Heart right ventricle (tissue), 16 donors: ENCODE results near the gene PCDHGA9. TPM values are rescaled to one million over a fixed set of nuclear protein-coding genes. Genes with fewer than 3 reads are reported as not detected.
"Not testable (repeated sequence)": the region's sequence is repeated elsewhere in the genome, so short reads cannot be mapped to it uniquely, and the experiment has no call there.

Source experiments
- ATAC-seq, 8 donors: fragments of 200-7000 bp; cut with Tn5 transposase; one replicate each; pipeline ENCODE4 v1.9.1; 2020; ENCODE audit warnings: mild to moderate bottlenecking in 8 of 8, moderate library complexity in 8 of 8, moderate number of reproducible peaks in 1 of 8
- DNase-seq, 2 donors: peaks; one replicate each; pipeline ENCODE4 v3.0.0-alpha.2; 2020
- H3K27ac ChIP-seq, 10 donors: fragments of 200-600 bp; sonication (generic) in 2 of 10; one replicate each; pipeline versions ENCODE4 v1.5.0 to v1.8.0; 2020 to 2022; ENCODE audit warnings: mild to moderate bottlenecking in 3 of 10
- H3K27me3 ChIP-seq, 7 donors: fragments of 200-600 bp; one replicate each; pipeline ENCODE4 v1.8.0; 2021 to 2022; ENCODE audit warnings: mild to moderate bottlenecking in 2 of 7
- H3K36me3 ChIP-seq, 9 donors: fragments of 200-600 bp; sonication (generic) in 1 of 9; one replicate each; pipeline versions ENCODE4 v1.5.0 to v1.8.0; 2020 to 2022; ENCODE audit warnings: mild to moderate bottlenecking in 2 of 9
- H3K4me1 ChIP-seq, 9 donors: fragments of 200-600 bp; sonication (generic) in 1 of 9; one replicate each; pipeline versions ENCODE4 v1.5.0 to v1.8.0; 2020 to 2022; ENCODE audit warnings: mild to moderate bottlenecking in 4 of 9
- H3K4me3 ChIP-seq, 10 donors: fragments of 200-600 bp; sonication (generic) in 2 of 10; one replicate each; pipeline versions ENCODE4 v1.5.0 to v1.8.0; 2020 to 2022; ENCODE audit warnings: mild to moderate bottlenecking in 7 of 10, moderate library complexity in 2 of 10
- H3K9me3 ChIP-seq, 11 donors: fragments of 200-600 bp in 10 of 11; sonication (generic) in 2 of 11; one replicate each; pipeline versions ENCODE4 v1.5.0 to v1.8.0; 2013 to 2022; ENCODE audit warnings: mild to moderate bottlenecking in 2 of 11, control low read depth in 1 of 11, moderate library complexity in 1 of 11
- CTCF ChIP-seq, 9 donors: fragments of 200-600 bp; sonication (generic) in 2 of 9; IDR thresholded peaks; one replicate each; pipeline versions ENCODE4 v1.5.0 to v1.8.0; 2021 to 2022; ENCODE audit warnings: antibody characterized with exemption in 9 of 9, mild to moderate bottlenecking in 5 of 9, moderate library complexity in 1 of 9
- WGBS, 2 donors: extraction: QIAGEN DNeasy Blood & Tissue Kit; methylation state at CpG; one replicate each; pipeline ENCODE4 v1.1.7; 2013; ENCODE audit warnings: inconsistent platforms in 1 of 2; 5-methylcytosine and 5-hydroxymethylcytosine counted together
- intact Hi-C, 10 donors: fragments of 100-400 bp; cut with DNase I; formaldehyde crosslinking; loops; one replicate each; pipeline versions ENCODE4 v1.11.1 to v1.14.2; 2022
- polyA plus RNA-seq, 2 donors: library from polyadenylated mRNA; stranded (reverse); fragments of 200-250 nt; gene quantifications; one replicate each; pipeline ENCODE4 v1.2.3, GENCODE V29; 2013
- total RNA-seq, 10 donors: library from RNA; stranded (reverse); fragmentation: NEBNext Ultra II Directional in 3 of 10; extraction: Animal tissue kit (Norgen Biotek cat#: 25700) in 3 of 10; gene quantifications; one replicate each; pipeline versions ENCODE4 v1.2.1 to v1.2.4, GENCODE V29; 2021 to 2023
- donor health status: Arrhythmogenic right ventricular cardiomyopathy.
- donor health status: ischemic (EF 13 %, LVEDD 7.1; RV severe dilation, severe dysfunction).
- donor health status: healthy with polysubstance abuse.
- donor health status: DM: no; HTN: yes; CAD: no.
- donor health status: DM: no; HTN: no; CAD: no.
- donor health status: ischemic (EF 25% LVEDD 6.9; RV normal size, moderate dysfunction).
- donor health status: ischemic (EF 25% LVEDD 5.7; RV mildly dilated, moderate dysfunction).
- donor health status: healthy.
- donor health status: DM: yes; HTN: yes; CAD: no.
- donor health status: Ischemic cardiomyopathy.
- donor health status: ischemic (EF 35%, LVEDD 5.7; RV mildly dilated, moderate dysfunction).
- donor health status: nonischemic (EF 11% LVEDD 7.7; RV severe dilation, severe dysfunction).
- donor health status: DM: yes; HTN: yes; CAD: no.
- donor health status: PGD.
- donor health status: ischemic (EF 29% LVEDD 5.4; RV normal size, mild dysfunction).
- donor health status: nonischemic (EF 23%, LVEDD 6.1; RV moderate dilation, normal function).

The PCDHGA9 gene
- total and polyA plus RNA-seq, 12 donors = 0.55 to 8.3 (median 6.0) TPM

GRCh38 chr5:141384471-141385267, 17.9 kb upstream of the PCDHGA9 start:
- peaks cover 0 to 27% (median 0%) of the 10 kb centered on the region in 9 donors for H3K36me3 ChIP-seq
- H3K4me3 ChIP-seq = no peak overlapping the region
- intact Hi-C loops = no loop called here
- H3K27ac ChIP-seq = no peak overlapping the region
- DNase-seq (no peak), ATAC-seq (peak in 1 of 8 donors; percentile 17)
- H3K9me3 ChIP-seq = peaks cover 0 to 97% (median 53%) of the 10 kb centered on the region in 11 donors
- peaks cover 0 to 6% (median 0%) of the 10 kb centered on the region in 9 donors for H3K4me1 ChIP-seq
- H3K27me3 ChIP-seq = peaks cover 0 to 54% (median 0%) of the 10 kb centered on the region in 7 donors
- 49 to 58% methylated on average over 43 of the region's 43 CpGs for WGBS, 2 donors
- TF ChIP-seq CTCF (IDR thresholded peaks at IDR 0.05) = no peak

- H3K27ac ChIP-seq, DNase-seq, intact Hi-C loops: not testable (repeated sequence)
- Histone ChIP-seq H3K4me3 (peak within 1 kb of the TSS in 7 of 10 donors; percentile 4 to 42 (median 34)), H3K9me3 (peaks cover 0 to 97% (median 57%) of the 10 kb centered on the region in 11 donors), H3K36me3 (peaks cover 0 to 28% (median 0%) of the 10 kb centered on the region in 9 donors), H3K4me1 (peaks cover 0 to 14% (median 0%) of the 10 kb centered on the region in 9 donors), H3K27me3 (peaks cover 0 to 50% (median 0%) of the 10 kb centered on the region in 7 donors)
- WGBS, 2 donors = 16 to 18% methylated on average over 19 to 20 of the region's 40 CpGs
- TF ChIP-seq CTCF (IDR thresholded peaks at IDR 0.05) = peak; percentile 14 to 64 (median 53)
- ATAC-seq = peak; percentile 79 to 92 (median 85)
Measured at GRCh38 chr5:141387557-141388311, 14.8 kb upstream of the PCDHGA9 start, which contains the start of gene PCDHGB4. Gene PCDHGB4, plus strand, starts transcription at chr5:141387698. Its CDS starts 187 bp downstream, at chr5:141387885.

GRCh38 chr5:141388661-141389060, 13.9 kb upstream of the PCDHGA9 start:
- TF ChIP-seq CTCF (IDR thresholded peaks at IDR 0.05) = no peak
- H3K4me1 ChIP-seq = peaks cover 0 to 14% (median 0%) of the 10 kb centered on the region in 9 donors
- H3K27me3 ChIP-seq = peaks cover 0 to 50% (median 0%) of the 10 kb centered on the region in 7 donors
- H3K36me3 ChIP-seq = peaks cover 0 to 28% (median 3%) of the 10 kb centered on the region in 9 donors
- no peak for DNase-seq
- H3K27ac ChIP-seq = no peak overlapping the region
- peaks cover 0 to 97% (median 62%) of the 10 kb centered on the region in 11 donors for H3K9me3 ChIP-seq
- 56 to 58% methylated on average over 10 of the region's 10 CpGs for WGBS, 2 donors
- no peak overlapping the region for H3K4me3 ChIP-seq
- ATAC-seq = no peak
- intact Hi-C loops = no loop called here
